Effector CD4-positive, alpha-beta T cell (primary cell): ENCODE data around the gene FOXE3. TPM values are rescaled to one million over a fixed set of nuclear protein-coding genes. Genes with fewer than 3 reads are reported as not detected.

Experiments
- DNase-seq: peaks from one replicate; pipeline ENCODE4 v3.0.0-alpha.2; 2020
- total RNA-seq: gene quantifications from one replicate; lab custom pipeline; 2026; lab: John Stamatoyannopoulos, UW

FOXE3 gene
- total RNA-seq = not detected

- DNase-seq = no peak
Observed at GRCh38 chr1:47415728-47416318, at the start of gene FOXE3. FOXE3 (plus strand) TSS chr1:47416285; CDS start chr1:47416316, 31 bp downstream.

DNA sequence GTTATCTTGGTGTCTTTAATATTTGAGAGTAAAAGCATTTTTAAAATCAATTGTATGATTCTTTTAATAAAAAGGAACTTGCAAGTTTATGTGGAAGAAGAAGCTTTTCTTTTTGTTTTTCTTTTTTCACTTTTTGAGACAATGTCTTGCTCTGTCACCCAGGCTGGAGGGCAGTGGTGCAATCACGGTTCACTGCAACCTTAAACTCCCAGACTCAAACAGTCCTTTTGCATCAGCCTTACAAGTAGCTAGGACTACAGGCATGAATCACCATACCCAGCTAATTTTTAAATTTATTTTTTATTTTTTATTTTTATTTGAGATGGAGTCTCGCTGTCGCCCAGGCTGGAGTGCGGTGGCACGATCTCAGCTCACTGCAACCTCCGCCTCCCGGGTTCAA lies 48.4 kb upstream of the FOXE3 start:
- no peak for DNase-seq

- DNase-seq = no peak
Observed at GRCh38 chr1:47371016-47371517, 45.0 kb upstream of the FOXE3 start.

- DNase-seq = no peak
Observed at GRCh38 chr1:47374501-47374900, 41.6 kb upstream of the FOXE3 start.

- no peak for DNase-seq
Observed at GRCh38 chr1:47378147-47378546, 37.9 kb upstream of the FOXE3 start.

- DNase-seq = no peak
Observed at GRCh38 chr1:47380699-47381098, 35.4 kb upstream of the FOXE3 start.

- DNase-seq = no peak
Observed at GRCh38 chr1:47382399-47382983, 33.6 kb upstream of the FOXE3 start.

- no peak for DNase-seq
Observed at GRCh38 chr1:47384083-47384482, 32.0 kb upstream of the FOXE3 start.

- no peak for DNase-seq
Observed at GRCh38 chr1:47385020-47385419, 31.1 kb upstream of the FOXE3 start.

- no peak for DNase-seq
Observed at GRCh38 chr1:47386268-47386667, 29.8 kb upstream of the FOXE3 start.

DNA sequence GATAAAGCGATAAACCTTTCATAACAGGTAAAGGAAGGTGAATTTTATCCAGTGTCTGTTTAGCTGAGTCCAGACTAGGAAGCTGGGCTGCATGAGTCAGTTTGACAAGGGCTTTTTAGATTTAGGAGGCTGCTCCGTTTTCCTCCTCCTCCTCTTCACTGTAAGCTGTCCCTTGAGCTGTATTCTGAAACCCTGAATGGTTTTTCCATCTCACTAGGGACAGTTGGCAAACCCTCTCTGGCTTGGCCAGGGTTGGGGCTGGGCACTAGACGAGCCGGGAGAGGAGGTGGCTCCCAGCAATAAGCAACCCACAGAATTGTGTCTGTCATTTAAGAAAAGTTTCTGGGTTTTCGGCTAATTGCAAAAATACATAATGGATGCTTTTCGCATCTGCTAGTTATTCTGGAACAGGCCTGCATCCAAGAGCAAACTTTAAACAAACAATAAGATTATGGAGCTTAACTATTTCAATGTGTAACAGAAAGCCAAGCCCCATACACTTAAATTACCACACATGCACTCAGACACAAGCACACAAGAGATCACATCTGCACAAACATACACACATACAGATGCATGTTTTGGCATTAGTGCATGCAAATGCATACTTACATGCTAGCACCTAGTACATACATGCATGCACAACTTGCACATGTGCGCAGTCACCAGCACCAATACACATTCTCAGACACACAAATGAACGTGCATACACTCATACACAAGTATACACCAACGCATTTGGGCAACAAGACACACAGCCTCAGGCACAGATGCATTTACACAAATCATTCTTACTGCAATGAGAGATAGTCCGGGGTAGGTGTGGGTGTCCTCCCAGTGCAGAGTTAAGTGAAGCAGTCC lies 27.8 kb upstream of the FOXE3 start:
- DNase-seq = no peak

- DNase-seq = no peak
Observed at GRCh38 chr1:47388891-47389238, 27.2 kb upstream of the FOXE3 start.

DNA sequence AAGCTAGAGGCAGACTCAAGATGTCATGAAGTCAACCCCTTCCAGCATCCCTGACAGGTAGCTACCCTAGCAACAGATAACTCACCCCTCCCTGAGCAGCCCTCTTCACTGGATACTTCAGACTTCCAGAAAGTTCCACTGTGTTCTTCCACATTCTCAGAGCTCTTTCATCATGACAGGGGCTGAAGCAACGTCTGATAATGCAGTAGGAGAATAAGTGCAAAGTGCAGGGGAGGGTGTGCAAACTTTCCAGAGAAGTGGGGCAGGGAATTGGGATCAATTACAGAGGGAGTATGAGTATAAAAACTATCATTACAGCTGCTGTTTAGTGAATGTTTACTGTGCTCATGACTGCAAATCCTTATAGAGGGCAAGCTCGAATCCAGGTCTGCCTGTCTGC lies 26.4 kb upstream of the FOXE3 start:
- DNase-seq = no peak

GRCh38 chr1:47390843-47391242 lies 25.2 kb upstream of the FOXE3 start:
- no peak for DNase-seq

- DNase-seq = no peak
Observed at GRCh38 chr1:47393141-47393540, 22.9 kb upstream of the FOXE3 start.

DNA sequence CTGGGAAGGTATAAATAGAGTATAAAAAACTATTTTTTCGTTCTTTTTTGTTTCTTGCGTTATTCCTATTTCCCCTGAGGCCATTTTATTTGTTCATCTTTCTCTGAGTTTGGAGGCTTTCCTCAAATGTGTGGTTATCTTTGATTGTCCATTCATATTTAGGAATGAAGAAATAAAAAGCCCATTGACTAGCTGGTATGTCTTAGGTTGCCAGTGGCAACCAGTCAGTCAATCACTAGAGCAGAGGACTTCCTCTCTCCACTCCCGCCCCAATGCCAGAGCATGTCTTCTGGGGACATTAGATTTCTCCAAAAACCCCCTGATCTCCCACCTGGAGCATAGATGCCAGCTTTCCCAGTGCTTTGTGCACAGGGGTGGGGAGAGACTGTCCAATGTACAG lies 20.7 kb upstream of the FOXE3 start:
- DNase-seq = no peak

- no peak for DNase-seq
Observed at GRCh38 chr1:47396671-47397196, 19.4 kb upstream of the FOXE3 start.

- DNase-seq = no peak
Observed at GRCh38 chr1:47399138-47399845, 16.8 kb upstream of the FOXE3 start.

DNA sequence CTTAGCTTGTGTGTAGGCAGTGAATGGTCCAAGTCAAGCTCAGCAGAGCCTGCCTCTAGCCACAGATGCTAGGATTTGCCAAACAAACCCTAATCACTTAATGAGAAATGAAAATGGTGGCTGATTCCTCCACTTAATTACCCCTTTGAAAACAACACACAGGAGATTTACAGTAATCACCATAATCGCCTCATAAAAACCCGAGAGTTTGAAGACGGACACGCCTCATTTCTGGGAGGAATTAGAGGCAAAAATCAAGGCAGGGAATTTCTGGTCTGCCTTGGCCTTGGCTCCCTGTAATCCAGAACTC lies 16.3 kb upstream of the FOXE3 start:
- DNase-seq = no peak

DNA sequence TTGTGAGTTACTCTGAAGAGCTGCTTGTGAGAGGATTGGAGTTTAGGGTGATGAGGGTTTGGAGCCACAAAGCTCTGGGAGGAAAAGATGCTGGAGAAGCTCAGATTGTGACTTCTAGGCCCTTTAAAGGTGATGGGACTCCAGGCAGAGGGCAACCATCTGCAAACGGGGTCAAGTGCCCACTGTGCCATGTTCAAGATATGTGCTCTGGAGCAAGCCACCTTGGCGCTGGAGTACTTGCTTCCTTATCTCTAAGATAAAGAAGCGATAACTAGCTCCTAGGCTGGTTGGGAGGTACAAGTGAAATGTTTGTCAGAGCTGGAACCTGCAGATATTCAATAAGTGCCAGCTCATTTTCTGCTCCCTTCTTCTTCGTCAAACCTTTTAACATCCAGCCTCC lies 14.3 kb upstream of the FOXE3 start:
- no peak for DNase-seq

DNA sequence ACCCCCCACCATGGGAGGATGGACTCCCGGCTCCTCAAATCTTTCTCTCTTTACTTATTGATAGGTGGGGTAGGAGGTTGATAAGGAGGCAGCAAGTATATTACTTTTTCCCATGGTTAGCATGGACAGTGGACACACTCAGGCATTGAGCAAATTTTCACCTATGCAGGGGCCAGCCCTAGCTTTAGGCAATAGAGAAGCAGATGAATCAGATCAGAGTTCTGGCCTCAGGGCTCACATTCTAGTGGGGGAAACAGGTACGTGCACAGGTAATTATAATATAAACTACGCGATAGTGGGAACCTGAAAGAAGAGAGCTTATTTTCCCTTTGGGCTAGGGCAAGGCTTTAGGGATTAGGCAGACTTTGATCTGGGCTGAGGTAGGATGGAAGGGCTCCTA lies 13.5 kb upstream of the FOXE3 start:
- DNase-seq = no peak

- DNase-seq = no peak
Observed at GRCh38 chr1:47403321-47403910, 12.7 kb upstream of the FOXE3 start.

DNA sequence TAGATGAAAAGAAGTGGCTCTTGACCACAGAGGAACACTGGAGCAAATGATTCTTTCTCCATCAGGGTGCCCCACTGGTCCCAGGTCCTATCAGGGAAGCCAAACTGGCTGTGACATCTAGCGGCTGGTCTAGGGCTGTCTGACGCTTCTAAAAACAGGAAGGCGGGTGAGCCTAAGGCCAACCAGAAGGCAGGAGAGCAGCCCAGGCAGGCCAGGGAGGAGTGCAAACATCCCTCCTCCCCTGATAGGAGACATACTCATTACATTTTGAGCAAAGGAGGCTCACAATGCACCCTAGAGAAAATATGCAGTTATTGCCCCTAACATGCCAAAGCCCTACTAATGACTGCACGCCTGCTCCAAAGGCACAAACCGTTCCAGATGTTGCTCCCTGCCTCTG lies 10.4 kb upstream of the FOXE3 start:
- no peak for DNase-seq
